ENCODE measurements around the gene ADAMTS9. TPM values are rescaled to one million over a fixed set of nuclear protein-coding genes. Genes with fewer than 3 reads are reported as not detected.

The ADAMTS9 gene
- total and polyA plus RNA-seq, 2 donors (not counting 3 experiments of a cell fraction or from before 2014, with no cell fraction given), result 6.5 to 23.9 TPM

DNA sequence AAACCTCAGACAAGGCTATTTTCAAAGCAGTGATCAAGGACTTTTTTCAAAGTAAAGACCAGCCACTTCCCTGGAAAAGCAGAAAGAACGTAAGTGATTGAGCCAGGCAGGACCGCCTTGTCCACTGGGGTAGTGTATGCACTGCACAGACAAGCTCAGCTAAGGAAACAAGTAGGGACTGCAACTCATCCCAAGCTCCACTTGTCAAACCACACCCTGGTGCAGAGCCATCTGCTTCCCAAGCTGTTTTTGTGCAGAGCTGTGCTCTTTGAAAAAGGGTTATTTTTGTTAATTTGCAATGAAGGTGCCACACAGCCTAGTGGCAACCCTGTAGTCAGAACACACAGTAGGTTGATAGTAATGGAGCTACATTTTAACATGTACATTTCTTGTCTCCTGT, 193.3 kb downstream of the ADAMTS9 start:
- intact Hi-C loops (cut with micrococcal nuclease) (no loop called here), dilution Hi-C loops (cut with MboI; ENCODE audit: extremely low pct_ligation_motif_present, low sequenced_read_pairs) (no loop called here)
- no peak overlapping the region for H3K9ac ChIP-seq (replicated peaks; ENCODE audit: extremely low read depth, insufficient read depth, low read length)
- no peak overlapping the region for H3K4me2 ChIP-seq (ENCODE audit: insufficient read depth, low read length)
- no peak for DNase-seq (ENCODE audit: low read depth, low spot score)
- H3K36me3 ChIP-seq (ENCODE audit: control insufficient read depth in 2 of 2, extremely low read depth in 1 of 2, insufficient read depth in 2 of 2, low read length in 2 of 2), result no peaks in the 10 kb centered on the region
- BruUV-seq (replicated peaks), result no TSS peak
- POLR2A ChIA-PET, result no interaction called here
- no peak overlapping the region for H3K27ac ChIP-seq (ENCODE audit: insufficient read depth, low read depth, low read length)
- no peaks in the 10 kb centered on the region for H3K79me2 ChIP-seq (ENCODE audit: control insufficient read depth, insufficient read depth, low read length)
- H3K27me3 ChIP-seq (ENCODE audit: control insufficient read depth in 2 of 2, insufficient read depth in 2 of 2, low read length in 2 of 2), result peaks cover 48 to 53% of the 10 kb centered on the region in 2 experiments
- H3K4me1 ChIP-seq (ENCODE audit: control insufficient read depth, extremely low read depth, insufficient read depth, low read length), result no peaks in the 10 kb centered on the region
- H3K4me3 ChIP-seq (replicated peaks in 1 of 3; ENCODE audit: insufficient read depth in 1 of 3, low read depth in 1 of 3, low read length in 3 of 3), result no peak overlapping the region
- TF ChIP-seq POLR2AphosphoS5 (IDR thresholded peaks at IDR 0.05; ENCODE audit: insufficient read depth, low read depth, low read length) (no peak), MYC (IDR thresholded peaks at IDR 0.05; ENCODE audit: low read depth, low read length) (no peak), FOS (IDR thresholded peaks at IDR 0.05; ENCODE audit: borderline replicate concordance, insufficient read depth, low read length) (no peak), GATA2 (IDR thresholded peaks at IDR 0.05; ENCODE audit: insufficient read depth, insufficient read length, low read depth, low read length) (no peak), EZH2 (IDR thresholded peaks at IDR 0.05; ENCODE audit: borderline replicate concordance, low read depth, low read length, severe bottlenecking) (no peak), POLR2A (IDR thresholded peaks at IDR 0.05; ENCODE audit: low read depth, low read length) (no peak), CTCF (IDR thresholded peaks at IDR 0.05; ENCODE audit: extremely low read depth in 1 of 2, insufficient read depth in 1 of 2, low read depth in 1 of 2, low read length in 2 of 2) (no peak), JUN (IDR thresholded peaks at IDR 0.05; ENCODE audit: borderline replicate concordance, insufficient read depth, insufficient read length, low read depth) (no peak)
- TF ChIP-seq, protein P1, sequence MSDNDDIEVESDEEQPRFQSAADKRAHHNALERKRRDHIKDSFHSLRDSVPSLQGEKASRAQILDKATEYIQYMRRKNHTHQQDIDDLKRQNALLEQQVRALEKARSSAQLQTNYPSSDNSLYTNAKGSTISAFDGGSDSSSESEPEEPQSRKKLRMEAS (IDR thresholded peaks at IDR 0.05; ENCODE audit: insufficient read depth, insufficient read length), result no peak
- FAIRE-seq, result no peak
- CTCF ChIA-PET, result interaction anchor here (1.3 to 1.6 kb wide), 2 partner anchors 9 to 464 kb away, joined by 3 to 5 read pairs; no protein-coding TSS in a partner anchor
- no peaks in the 10 kb centered on the region for H3K9me3 ChIP-seq (replicated peaks; ENCODE audit: control insufficient read depth, insufficient read depth, low read length)
- no peaks in the 10 kb centered on the region for H4K20me1 ChIP-seq (replicated peaks; ENCODE audit: control insufficient read depth, extremely low read depth, insufficient read depth, low read length)
- H2AFZ ChIP-seq (ENCODE audit: low read depth, low read length), result no peak overlapping the region
- H3K9me1 ChIP-seq (replicated peaks; ENCODE audit: control insufficient read depth, extremely low read depth, insufficient read depth, low read length), result no peaks in the 10 kb centered on the region
